Hepatocyte (in vitro differentiated cells): ENCODE data around the gene ACHE.

ENCODE experiments used
- EZH2 ChIP-seq: fragments of 200-600 bp; sonication (generic); IDR thresholded peaks from 2 replicates; pipeline ENCODE4 v1.6.1; 2016; ENCODE audit warnings: antibody characterized with exemption, mild to moderate bottlenecking, borderline replicate concordance
- EZH2phosphoT487 ChIP-seq: fragments of 200-600 bp; sonication (generic); IDR thresholded peaks from one replicate; pipeline ENCODE4 v1.6.1; 2018; ENCODE audit warnings: antibody characterized with exemption, mild to moderate bottlenecking, low read depth, moderate library complexity; ENCODE audit not compliant: unreplicated experiment, severe bottlenecking
- TF ChIP-seq, protein P1 (sequence below): fragments of 200-600 bp; sonication (generic); IDR thresholded peaks from 2 replicates; pipeline ENCODE4 v1.5.1; 2016; ENCODE audit warnings: antibody characterized with exemption, mild to moderate bottlenecking; ENCODE audit not compliant: poor library complexity

DNA sequence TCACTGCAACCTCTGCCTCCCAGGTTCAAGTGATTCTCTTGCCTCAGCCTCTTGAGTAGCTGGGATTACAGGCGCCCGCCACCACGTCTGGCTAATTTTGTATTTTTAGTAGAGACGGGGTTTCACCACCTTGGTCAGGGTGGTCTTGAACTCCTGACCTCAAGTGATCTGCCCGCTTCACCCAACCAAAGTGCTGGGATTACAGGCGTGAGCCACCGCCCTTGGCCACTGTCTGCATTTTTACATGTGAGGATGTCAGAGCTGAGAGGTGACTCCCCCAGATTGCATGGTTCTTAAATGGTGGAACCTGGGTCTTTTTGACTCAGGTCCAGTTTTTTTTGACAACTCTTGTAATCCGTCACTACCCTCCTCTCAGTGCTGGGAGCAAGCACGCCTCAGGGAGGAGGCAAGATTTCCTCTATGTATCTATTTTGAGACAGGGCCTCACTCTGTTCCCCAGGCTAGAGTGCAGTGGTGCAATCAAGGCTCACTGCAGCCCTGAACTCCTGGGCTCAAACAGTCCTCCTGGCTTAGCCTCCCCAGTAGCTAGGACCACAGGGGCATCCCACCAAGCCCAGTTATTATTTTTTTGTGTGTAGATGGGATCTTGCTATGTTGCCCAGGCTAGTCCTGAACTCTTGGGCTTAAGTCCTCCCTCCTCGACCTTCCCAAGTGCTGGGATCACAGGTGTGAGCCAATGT, 21.9 kb downstream of the ACHE start:
- TF ChIP-seq, protein P1, sequence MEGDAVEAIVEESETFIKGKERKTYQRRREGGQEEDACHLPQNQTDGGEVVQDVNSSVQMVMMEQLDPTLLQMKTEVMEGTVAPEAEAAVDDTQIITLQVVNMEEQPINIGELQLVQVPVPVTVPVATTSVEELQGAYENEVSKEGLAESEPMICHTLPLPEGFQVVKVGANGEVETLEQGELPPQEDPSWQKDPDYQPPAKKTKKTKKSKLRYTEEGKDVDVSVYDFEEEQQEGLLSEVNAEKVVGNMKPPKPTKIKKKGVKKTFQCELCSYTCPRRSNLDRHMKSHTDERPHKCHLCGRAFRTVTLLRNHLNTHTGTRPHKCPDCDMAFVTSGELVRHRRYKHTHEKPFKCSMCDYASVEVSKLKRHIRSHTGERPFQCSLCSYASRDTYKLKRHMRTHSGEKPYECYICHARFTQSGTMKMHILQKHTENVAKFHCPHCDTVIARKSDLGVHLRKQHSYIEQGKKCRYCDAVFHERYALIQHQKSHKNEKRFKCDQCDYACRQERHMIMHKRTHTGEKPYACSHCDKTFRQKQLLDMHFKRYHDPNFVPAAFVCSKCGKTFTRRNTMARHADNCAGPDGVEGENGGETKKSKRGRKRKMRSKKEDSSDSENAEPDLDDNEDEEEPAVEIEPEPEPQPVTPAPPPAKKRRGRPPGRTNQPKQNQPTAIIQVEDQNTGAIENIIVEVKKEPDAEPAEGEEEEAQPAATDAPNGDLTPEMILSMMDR: no peak
- TF ChIP-seq EZH2: no peak
- TF ChIP-seq EZH2phosphoT487: no peak
